T-helper 9 cell (primary cell): Measurements from ENCODE around the gene CKS2.
A peak's percentile ranks its signal among the peaks of the same experiment; 100 is the strongest.
"Not testable (repeated sequence)": the region's sequence is repeated elsewhere in the genome, so short reads cannot be mapped to it uniquely, and the experiment has no call there.

Source experiments
- DNase-seq: peaks from one replicate; pipeline ENCODE4 v3.0.0-alpha.2; 2020
- total RNA-seq, 2 donors: gene quantifications; one replicate each; lab custom pipeline; 2026; lab: John Stamatoyannopoulos, UW

Gene CKS2
- 5.8 to 8.0 reads per million in 2 donors for total RNA-seq

GRCh38 chr9:89310475-89311345 is at the start of gene CKS2:
Gene CKS2, plus strand, starts transcription at chr9:89311195. Its CDS starts 98 bp downstream, at chr9:89311293.
- peak; percentile 99 for DNase-seq

- DNase-seq = no peak
These were observed 37.3 kb upstream of the CKS2 start for GRCh38 chr9:89273528-89274279.

- DNase-seq = no peak
These were observed 36.2 kb upstream of the CKS2 start for GRCh38 chr9:89274838-89275237.

GRCh38 chr9:89276040-89276439 is 35.0 kb upstream of the CKS2 start:
- DNase-seq = not testable (repeated sequence)

- no peak for DNase-seq
These were observed 34.0 kb upstream of the CKS2 start for GRCh38 chr9:89277043-89277442.

- no peak for DNase-seq
These were observed 33.5 kb upstream of the CKS2 start for GRCh38 chr9:89277454-89277853.

- no peak for DNase-seq
These were observed 32.4 kb upstream of the CKS2 start for GRCh38 chr9:89278551-89278950.

- no peak for DNase-seq
These were observed 31.8 kb upstream of the CKS2 start for GRCh38 chr9:89278997-89279739.

- no peak for DNase-seq
These were observed 29.9 kb upstream of the CKS2 start for GRCh38 chr9:89281106-89281505.

GRCh38 chr9:89282248-89282968 is 28.6 kb upstream of the CKS2 start:
- not testable (repeated sequence) for DNase-seq

- DNase-seq = no peak
These were observed 26.9 kb upstream of the CKS2 start for GRCh38 chr9:89284076-89284475.

- no peak for DNase-seq
These were observed 19.3 kb upstream of the CKS2 start for GRCh38 chr9:89291741-89292140.

GRCh38 chr9:89293014-89293413 is 18.0 kb upstream of the CKS2 start:
- no peak for DNase-seq

- DNase-seq = no peak
These were observed 15.6 kb upstream of the CKS2 start for GRCh38 chr9:89295400-89295799.

GRCh38 chr9:89301996-89302395 is 9.0 kb upstream of the CKS2 start:
- not testable (repeated sequence) for DNase-seq

GRCh38 chr9:89304020-89304833 is 6.8 kb upstream of the CKS2 start:
- DNase-seq = no peak

- no peak for DNase-seq
These were observed 6.2 kb upstream of the CKS2 start for GRCh38 chr9:89304834-89305188.

- no peak for DNase-seq
These were observed 5.1 kb upstream of the CKS2 start for GRCh38 chr9:89305868-89306267.

GRCh38 chr9:89309166-89309565 is 1.8 kb upstream of the CKS2 start:
- DNase-seq = no peak

- DNase-seq = no peak
These were observed 1.2 kb upstream of the CKS2 start for GRCh38 chr9:89309608-89310474.
